ENCODE data around the gene KLHL29.

DNA sequence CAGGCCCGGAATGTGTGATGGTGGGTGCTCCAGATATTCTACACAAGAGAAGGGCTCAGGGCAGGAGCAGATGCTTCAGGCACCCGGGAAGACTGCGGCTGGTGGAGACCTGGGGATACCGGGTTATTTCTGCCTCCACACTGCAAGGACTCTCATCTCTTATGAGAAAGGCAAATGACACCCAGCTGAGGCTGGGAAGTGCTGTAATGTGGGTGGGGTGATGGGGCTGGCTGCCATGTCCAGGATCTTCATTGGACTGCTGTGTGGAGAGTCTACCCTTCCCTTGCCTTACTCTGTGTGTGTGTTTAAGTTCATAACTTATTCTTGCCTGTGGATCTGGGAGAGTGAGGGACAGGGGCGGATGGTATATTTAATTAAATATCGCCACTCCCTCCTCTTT, 124.1 kb downstream of the KLHL29 start:
- TF ChIP-seq, protein P1, sequence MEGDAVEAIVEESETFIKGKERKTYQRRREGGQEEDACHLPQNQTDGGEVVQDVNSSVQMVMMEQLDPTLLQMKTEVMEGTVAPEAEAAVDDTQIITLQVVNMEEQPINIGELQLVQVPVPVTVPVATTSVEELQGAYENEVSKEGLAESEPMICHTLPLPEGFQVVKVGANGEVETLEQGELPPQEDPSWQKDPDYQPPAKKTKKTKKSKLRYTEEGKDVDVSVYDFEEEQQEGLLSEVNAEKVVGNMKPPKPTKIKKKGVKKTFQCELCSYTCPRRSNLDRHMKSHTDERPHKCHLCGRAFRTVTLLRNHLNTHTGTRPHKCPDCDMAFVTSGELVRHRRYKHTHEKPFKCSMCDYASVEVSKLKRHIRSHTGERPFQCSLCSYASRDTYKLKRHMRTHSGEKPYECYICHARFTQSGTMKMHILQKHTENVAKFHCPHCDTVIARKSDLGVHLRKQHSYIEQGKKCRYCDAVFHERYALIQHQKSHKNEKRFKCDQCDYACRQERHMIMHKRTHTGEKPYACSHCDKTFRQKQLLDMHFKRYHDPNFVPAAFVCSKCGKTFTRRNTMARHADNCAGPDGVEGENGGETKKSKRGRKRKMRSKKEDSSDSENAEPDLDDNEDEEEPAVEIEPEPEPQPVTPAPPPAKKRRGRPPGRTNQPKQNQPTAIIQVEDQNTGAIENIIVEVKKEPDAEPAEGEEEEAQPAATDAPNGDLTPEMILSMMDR (IDR thresholded peaks at IDR 0.05) = no peak
- TF ChIP-seq POLR2A (IDR thresholded peaks at IDR 0.05) = no peak
